Motor neuron (in vitro differentiated cells): Measurements from ENCODE around the gene ZBTB46. TPM values are rescaled to one million over a fixed set of nuclear protein-coding genes. Genes with fewer than 3 reads are reported as not detected.
"Not testable (repeated sequence)": the region's sequence is repeated elsewhere in the genome, so short reads cannot be mapped to it uniquely, and the experiment has no call there.

ENCODE experiments used
- ATAC-seq, 8 experiments: fragments of 200-7000 bp; cut with Tn5 transposase; replicated peaks in 6 of 8; 2 replicates each; pipeline ENCODE4 v1.8.0; 2021; ENCODE audit warnings: mild to moderate bottlenecking in 8 of 8, moderate library complexity in 8 of 8
- H3K27ac ChIP-seq, 2 donors: fragments of 250-450 bp; sonication (Bioruptor Pico); 2 replicates each; pipeline ENCODE4 v1.9.0; 2021; ENCODE audit warnings: antibody characterized with exemption in 2 of 2, mild to moderate bottlenecking in 2 of 2, moderate library complexity in 1 of 2
- H3K4me1 ChIP-seq, 2 donors: fragments of 250-450 bp; sonication (Bioruptor Pico); replicated peaks in 1 of 2; 2 replicates each; pipeline ENCODE4 v1.6.1; 2021; ENCODE audit warnings: antibody characterized with exemption in 2 of 2, mild to moderate bottlenecking in 2 of 2, moderate library complexity in 1 of 2
- H3K4me3 ChIP-seq, 5 donors: fragments of 250-450 bp; sonication (Bioruptor Pico); 2 replicates each; pipeline ENCODE4 v1.9.0; 2021; ENCODE audit warnings: antibody characterized with exemption in 5 of 5, mild to moderate bottlenecking in 5 of 5, moderate library complexity in 4 of 5
- WGBS, 10 experiments: fragments of 450-650 bp; shearing (Covaris generic); methylation state at CpG; one replicate each; pipeline ENCODE4 v1.0.0; 2022; 5-methylcytosine and 5-hydroxymethylcytosine counted together
- in situ Hi-C, 9 experiments: fragments of 400-800 bp; cut with MboI; loops; one replicate each; pipeline ENCODE4 v1.15.0; 2021; ENCODE audit warnings: low sequenced_read_pairs in 9 of 9, low pct_unique_long_range_greater_than_20kb in 2 of 9; ENCODE audit not compliant: unreplicated experiment in 9 of 9
- total RNA-seq, 8 experiments: library from RNA; unstranded; fragments of 300-600 nt; gene quantifications; 2 replicates each; pipeline versions ENCODE4 v1.2.3 to v1.2.4, GENCODE V29; 2022

Gene ZBTB46
- total RNA-seq, 8 experiments from 2014 or later: 2.2 to 23.5 (median 16.2) TPM

- Histone ChIP-seq H3K27ac (no peak overlapping the region), H3K4me3 (no peak overlapping the region), H3K4me1 (peaks cover 3 to 4% of the 10 kb centered on the region in 2 donors)
- in situ Hi-C loops: no loop called here
- ATAC-seq: no peak
- WGBS, 10 experiments: 80 to 100% (median 92%) methylated on average over 1 to 10 of the region's 14 CpGs; no CpG with 5 or more reads in 3 of the 10 experiments
Measured at GRCh38 chr20:63815615-63816253, 15.3 kb downstream of the ZBTB46 start.

- in situ Hi-C loops: no loop called here
- Histone ChIP-seq H3K4me3 (no peak overlapping the region), H3K27ac (no peak overlapping the region), H3K4me1 (peaks cover 3 to 4% of the 10 kb centered on the region in 2 donors)
- WGBS, 10 experiments: 52 to 96% (median 83%) methylated on average over 2 to 7 of the region's 8 CpGs; no CpG with 5 or more reads in 2 of the 10 experiments
- peak in 1 of 8 experiments; percentile 17 for ATAC-seq
Measured at GRCh38 chr20:63814891-63815614, 16.0 kb downstream of the ZBTB46 start.

GRCh38 chr20:63811491-63811875 is 19.6 kb downstream of the ZBTB46 start:
- WGBS, 10 experiments: 28 to 100% (median 90%) methylated on average over 1 to 3 of the region's 8 CpGs; no CpG with 5 or more reads in 6 of the 10 experiments
- ATAC-seq: no peak
- in situ Hi-C loops: no loop called here
- H3K4me3 ChIP-seq: no peak overlapping the region
- H3K27ac ChIP-seq: no peak overlapping the region
- peaks cover 2 to 3% of the 10 kb centered on the region in 2 donors for H3K4me1 ChIP-seq

GRCh38 chr20:63810730-63811490 is 20.2 kb downstream of the ZBTB46 start:
- Histone ChIP-seq H3K4me1 (no peaks in the 10 kb centered on the region), H3K27ac (no peak overlapping the region), H3K4me3 (no peak overlapping the region)
- WGBS, 10 experiments: 15 to 100% (median 63%) methylated on average over 4 to 8 of the region's 25 CpGs; no CpG with 5 or more reads in 4 of the 10 experiments
- in situ Hi-C loops: no loop called here
- peak in 1 of 8 experiments; percentile 63 for ATAC-seq

GRCh38 chr20:63809856-63810255 is 21.2 kb downstream of the ZBTB46 start:
- no peak overlapping the region for H3K4me3 ChIP-seq
- ATAC-seq: no peak
- in situ Hi-C loops: no loop called here
- H3K27ac ChIP-seq: no peak overlapping the region
- 76 to 100% (median 90%) methylated on average over 1 to 9 of the region's 9 CpGs for WGBS, 10 experiments
- H3K4me1 ChIP-seq: no peaks in the 10 kb centered on the region

- no peaks in the 10 kb centered on the region for H3K4me1 ChIP-seq
- H3K27ac ChIP-seq: no peak overlapping the region
- no peak for ATAC-seq
- H3K4me3 ChIP-seq: no peak overlapping the region
- 58 to 96% (median 91%) methylated on average over 3 to 15 of the region's 31 CpGs; no CpG with 5 or more reads in 3 of the 10 experiments for WGBS, 10 experiments
- in situ Hi-C loops: no loop called here
Measured at GRCh38 chr20:63808964-63809674, 21.9 kb downstream of the ZBTB46 start.

GRCh38 chr20:63808145-63808724 is 22.8 kb downstream of the ZBTB46 start:
- H3K27ac ChIP-seq: no peak overlapping the region
- H3K4me1 ChIP-seq: no peaks in the 10 kb centered on the region
- WGBS, 10 experiments: 100% methylated on average over 3 of the region's 38 CpGs; no CpG with 5 or more reads in 9 of the 10 experiments
- ATAC-seq: no peak
- H3K4me3 ChIP-seq: no peak overlapping the region
- in situ Hi-C loops: no loop called here

GRCh38 chr20:63807654-63808053 is 23.4 kb downstream of the ZBTB46 start:
- in situ Hi-C loops: no loop called here
- no peak overlapping the region for H3K4me3 ChIP-seq
- no peaks in the 10 kb centered on the region for H3K4me1 ChIP-seq
- H3K27ac ChIP-seq: no peak overlapping the region
- WGBS, 10 experiments: 14 to 97% methylated on average over 1 to 6 of the region's 23 CpGs; no CpG with 5 or more reads in 8 of the 10 experiments
- ATAC-seq: no peak

GRCh38 chr20:63804308-63804636 is 26.8 kb downstream of the ZBTB46 start:
- H3K4me1 ChIP-seq: no peaks in the 10 kb centered on the region
- ATAC-seq: no peak
- 60 to 100% (median 67%) methylated on average over 1 to 7 of the region's 8 CpGs; no CpG with 5 or more reads in 6 of the 10 experiments for WGBS, 10 experiments
- no peak overlapping the region for H3K4me3 ChIP-seq
- no peak overlapping the region for H3K27ac ChIP-seq
- in situ Hi-C loops: no loop called here

GRCh38 chr20:63802469-63803240 is 28.4 kb downstream of the ZBTB46 start:
- Histone ChIP-seq H3K4me1 (no peaks in the 10 kb centered on the region), H3K27ac (no peak overlapping the region), H3K4me3 (no peak overlapping the region)
- WGBS, 10 experiments: 96 to 100% (median 100%) methylated on average over 1 to 11 of the region's 51 CpGs; no CpG with 5 or more reads in 6 of the 10 experiments
- in situ Hi-C loops: no loop called here
- no peak for ATAC-seq

- H3K27ac ChIP-seq, ATAC-seq, H3K4me3 ChIP-seq, in situ Hi-C loops, H3K4me1 ChIP-seq: not testable (repeated sequence)
- 100% methylated on average over 1 of the region's 2 CpGs; no CpG with 5 or more reads in 9 of the 10 experiments for WGBS, 10 experiments
Measured at GRCh38 chr20:63801174-63801573, 29.9 kb downstream of the ZBTB46 start.

- H3K27ac ChIP-seq, H3K4me1 ChIP-seq, H3K4me3 ChIP-seq, in situ Hi-C loops, ATAC-seq: not testable (repeated sequence)
- 80 to 100% methylated on average over 1 to 2 of the region's 27 CpGs; no CpG with 5 or more reads in 8 of the 10 experiments for WGBS, 10 experiments
Measured at GRCh38 chr20:63800411-63800810, 30.7 kb downstream of the ZBTB46 start.
